ENCODE results near the gene BBOF1.
"Not testable (repeated sequence)": the region's sequence is repeated elsewhere in the genome, so short reads cannot be mapped to it uniquely, and the experiment has no call there.

Gene BBOF1

DNA sequence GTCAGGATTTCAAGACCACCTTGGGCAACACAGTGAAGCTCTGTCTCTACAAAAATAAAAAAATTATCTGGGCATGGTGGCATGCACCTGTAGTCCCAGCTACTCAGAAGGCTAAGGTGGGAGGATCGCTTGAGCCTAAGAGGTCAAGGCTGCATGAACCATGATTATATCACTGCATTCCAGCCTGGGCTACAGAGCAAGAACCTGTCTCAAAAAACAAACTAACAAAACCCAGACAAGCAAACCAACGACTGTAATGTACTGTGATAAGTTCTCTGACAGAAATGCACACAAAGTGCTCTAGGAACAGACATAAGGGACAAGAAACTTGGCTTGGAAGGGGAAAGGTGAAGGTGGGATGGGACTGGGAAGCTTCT is 22.4 kb upstream of the BBOF1 start:
- TF ChIP-seq, protein P1, sequence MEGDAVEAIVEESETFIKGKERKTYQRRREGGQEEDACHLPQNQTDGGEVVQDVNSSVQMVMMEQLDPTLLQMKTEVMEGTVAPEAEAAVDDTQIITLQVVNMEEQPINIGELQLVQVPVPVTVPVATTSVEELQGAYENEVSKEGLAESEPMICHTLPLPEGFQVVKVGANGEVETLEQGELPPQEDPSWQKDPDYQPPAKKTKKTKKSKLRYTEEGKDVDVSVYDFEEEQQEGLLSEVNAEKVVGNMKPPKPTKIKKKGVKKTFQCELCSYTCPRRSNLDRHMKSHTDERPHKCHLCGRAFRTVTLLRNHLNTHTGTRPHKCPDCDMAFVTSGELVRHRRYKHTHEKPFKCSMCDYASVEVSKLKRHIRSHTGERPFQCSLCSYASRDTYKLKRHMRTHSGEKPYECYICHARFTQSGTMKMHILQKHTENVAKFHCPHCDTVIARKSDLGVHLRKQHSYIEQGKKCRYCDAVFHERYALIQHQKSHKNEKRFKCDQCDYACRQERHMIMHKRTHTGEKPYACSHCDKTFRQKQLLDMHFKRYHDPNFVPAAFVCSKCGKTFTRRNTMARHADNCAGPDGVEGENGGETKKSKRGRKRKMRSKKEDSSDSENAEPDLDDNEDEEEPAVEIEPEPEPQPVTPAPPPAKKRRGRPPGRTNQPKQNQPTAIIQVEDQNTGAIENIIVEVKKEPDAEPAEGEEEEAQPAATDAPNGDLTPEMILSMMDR (IDR thresholded peaks at IDR 0.05; ENCODE audit: low read depth, low read length): no peak
- no peak for TF ChIP-seq EZH2phosphoT487 (IDR thresholded peaks at IDR 0.05; ENCODE audit: low read depth)
- Histone ChIP-seq H4K20me1 (ENCODE audit: insufficient read depth, low read length) (no peaks in the 10 kb centered on the region), H3K27me3 (ENCODE audit: low read depth, low read length) (no peaks in the 10 kb centered on the region), H3K4me2 (ENCODE audit: low read length) (no peak overlapping the region), H3K9me3 (ENCODE audit: insufficient read depth, low read length) (no peaks in the 10 kb centered on the region), H3K27ac (ENCODE audit: low read length) (no peak overlapping the region), H3K36me3 (replicated peaks; ENCODE audit: low read depth, low read length) (no peaks in the 10 kb centered on the region), H3K9ac (ENCODE audit: low read length) (no peak overlapping the region), H3K4me3 (ENCODE audit: low read length) (no peak overlapping the region), H3K79me2 (ENCODE audit: low read length) (no peaks in the 10 kb centered on the region), H2AFZ (ENCODE audit: low read depth, low read length) (no peak overlapping the region), H3K4me1 (ENCODE audit: low read length) (no peaks in the 10 kb centered on the region)

DNA sequence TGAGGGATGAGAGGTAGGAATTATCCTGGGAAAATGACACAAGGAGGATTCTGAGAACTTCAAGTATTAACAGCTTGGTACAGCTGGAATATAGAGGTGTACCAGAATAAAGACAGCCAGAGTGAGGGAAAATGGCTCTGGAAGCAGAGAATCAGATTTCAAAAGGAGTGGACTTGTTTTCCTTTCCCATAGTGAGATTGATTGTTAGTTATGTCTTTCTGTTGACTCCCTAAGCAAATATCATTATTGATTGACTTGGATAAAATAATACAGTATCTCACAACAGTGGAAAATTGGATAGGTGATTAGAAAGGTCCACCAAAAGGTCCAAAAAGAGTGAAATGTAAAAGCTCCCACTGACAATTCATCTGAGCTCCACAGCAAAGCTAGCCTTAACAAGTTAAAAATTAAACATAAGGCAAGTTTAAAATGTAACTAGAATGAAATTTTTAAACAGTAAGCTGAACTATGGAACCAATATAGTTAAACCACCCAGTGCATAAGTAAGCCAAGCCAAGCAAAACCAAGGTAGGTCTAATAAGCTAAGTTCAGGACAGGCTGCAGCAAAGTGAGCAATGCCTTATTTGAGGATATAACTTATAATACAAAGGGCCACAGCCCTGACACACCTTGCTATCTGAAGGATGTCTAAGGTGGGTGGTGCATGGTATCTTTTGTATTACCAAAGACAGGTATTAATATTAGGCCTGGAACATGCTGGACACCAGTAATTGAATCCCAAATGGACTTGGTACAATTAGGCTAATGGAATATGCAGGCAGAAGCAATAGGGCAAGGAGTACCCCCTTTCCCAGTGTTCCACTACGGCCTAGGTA is 21.8 kb upstream of the BBOF1 start:
- no peak overlapping the region for H3K4me2 ChIP-seq (ENCODE audit: low read length)
- no peak overlapping the region for H3K9ac ChIP-seq (ENCODE audit: low read length)
- H3K4me3 ChIP-seq (ENCODE audit: low read length): no peak overlapping the region
- H3K9me3 ChIP-seq (ENCODE audit: insufficient read depth, low read length): no peaks in the 10 kb centered on the region
- no peak for TF ChIP-seq EZH2phosphoT487 (IDR thresholded peaks at IDR 0.05; ENCODE audit: low read depth)
- TF ChIP-seq, protein P1 (IDR thresholded peaks at IDR 0.05; ENCODE audit: low read depth, low read length): no peak
- no peaks in the 10 kb centered on the region for H3K79me2 ChIP-seq (ENCODE audit: low read length)
- no peak overlapping the region for H3K27ac ChIP-seq (ENCODE audit: low read length)
- no peaks in the 10 kb centered on the region for H4K20me1 ChIP-seq (ENCODE audit: insufficient read depth, low read length)
- H3K36me3 ChIP-seq (replicated peaks; ENCODE audit: low read depth, low read length): no peaks in the 10 kb centered on the region
- H2AFZ ChIP-seq (ENCODE audit: low read depth, low read length): no peak overlapping the region
- H3K27me3 ChIP-seq (ENCODE audit: low read depth, low read length): no peaks in the 10 kb centered on the region
- no peaks in the 10 kb centered on the region for H3K4me1 ChIP-seq (ENCODE audit: low read length)

DNA sequence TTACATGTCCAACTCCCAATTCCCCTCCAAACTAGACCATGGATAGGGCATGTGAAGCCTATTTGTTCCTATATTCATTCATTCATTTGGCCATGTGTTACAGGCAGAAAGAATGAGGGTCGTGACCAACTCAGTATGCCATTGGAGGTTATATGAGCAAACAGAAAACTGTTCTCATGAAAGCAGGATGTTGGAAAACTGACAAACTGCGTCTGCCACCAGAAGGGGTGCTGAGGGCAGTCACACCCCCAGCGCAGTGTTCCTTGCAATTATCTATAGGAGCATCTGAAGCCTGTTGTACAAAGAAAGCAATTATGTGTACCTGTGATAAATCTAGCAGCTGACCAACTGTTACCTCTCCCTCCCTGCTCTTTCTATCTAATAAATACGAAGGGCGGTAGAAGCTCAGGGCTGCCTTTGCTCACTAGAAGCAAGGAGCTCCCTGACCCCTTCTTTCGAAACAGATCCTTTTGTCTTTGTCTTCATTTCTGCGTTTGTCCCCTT is 21.2 kb upstream of the BBOF1 start:
- no peaks in the 10 kb centered on the region for H3K79me2 ChIP-seq (ENCODE audit: low read length)
- TF ChIP-seq EZH2phosphoT487 (IDR thresholded peaks at IDR 0.05; ENCODE audit: low read depth): no peak
- TF ChIP-seq, protein P1 (IDR thresholded peaks at IDR 0.05; ENCODE audit: low read depth, low read length): no peak
- H3K4me3 ChIP-seq (ENCODE audit: low read length): no peak overlapping the region
- H4K20me1 ChIP-seq (ENCODE audit: insufficient read depth, low read length): no peaks in the 10 kb centered on the region
- no peak overlapping the region for H3K4me2 ChIP-seq (ENCODE audit: low read length)
- no peaks in the 10 kb centered on the region for H3K9me3 ChIP-seq (ENCODE audit: insufficient read depth, low read length)
- no peak overlapping the region for H2AFZ ChIP-seq (ENCODE audit: low read depth, low read length)
- H3K9ac ChIP-seq (ENCODE audit: low read length): no peak overlapping the region
- no peaks in the 10 kb centered on the region for H3K36me3 ChIP-seq (replicated peaks; ENCODE audit: low read depth, low read length)
- no peak overlapping the region for H3K27ac ChIP-seq (ENCODE audit: low read length)
- H3K4me1 ChIP-seq (ENCODE audit: low read length): no peaks in the 10 kb centered on the region
- no peaks in the 10 kb centered on the region for H3K27me3 ChIP-seq (ENCODE audit: low read depth, low read length)

DNA sequence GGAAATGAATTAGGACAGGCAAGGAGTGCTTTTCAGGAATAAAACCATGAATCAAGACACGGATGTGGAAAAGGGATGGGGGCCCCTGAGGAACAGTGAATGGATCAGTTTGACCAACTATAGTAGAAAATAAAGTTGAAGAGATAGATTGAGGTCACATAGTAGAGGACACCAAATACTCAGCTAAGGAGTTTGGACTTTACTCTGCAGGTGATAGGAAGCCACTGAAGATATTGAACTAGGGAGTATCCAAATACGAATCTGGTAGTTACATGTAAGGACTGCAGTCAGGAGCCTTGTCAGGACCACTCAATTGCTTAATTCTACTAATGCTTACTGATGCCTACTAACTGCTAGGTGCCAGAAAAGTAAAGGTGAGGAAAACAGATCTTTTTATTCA is 20.4 kb upstream of the BBOF1 start:
- Histone ChIP-seq H3K27ac (ENCODE audit: low read length) (no peak overlapping the region), H3K79me2 (ENCODE audit: low read length) (no peaks in the 10 kb centered on the region), H3K27me3 (ENCODE audit: low read depth, low read length) (no peaks in the 10 kb centered on the region), H3K36me3 (replicated peaks; ENCODE audit: low read depth, low read length) (no peaks in the 10 kb centered on the region), H3K9ac (ENCODE audit: low read length) (no peak overlapping the region), H3K4me3 (ENCODE audit: low read length) (no peak overlapping the region), H2AFZ (ENCODE audit: low read depth, low read length) (no peak overlapping the region), H3K4me1 (ENCODE audit: low read length) (no peaks in the 10 kb centered on the region), H3K4me2 (ENCODE audit: low read length) (no peak overlapping the region), H4K20me1 (ENCODE audit: insufficient read depth, low read length) (no peaks in the 10 kb centered on the region), H3K9me3 (ENCODE audit: insufficient read depth, low read length) (no peaks in the 10 kb centered on the region)
- TF ChIP-seq, protein P1 (IDR thresholded peaks at IDR 0.05; ENCODE audit: low read depth, low read length): no peak
- TF ChIP-seq EZH2phosphoT487 (IDR thresholded peaks at IDR 0.05; ENCODE audit: low read depth): no peak

DNA sequence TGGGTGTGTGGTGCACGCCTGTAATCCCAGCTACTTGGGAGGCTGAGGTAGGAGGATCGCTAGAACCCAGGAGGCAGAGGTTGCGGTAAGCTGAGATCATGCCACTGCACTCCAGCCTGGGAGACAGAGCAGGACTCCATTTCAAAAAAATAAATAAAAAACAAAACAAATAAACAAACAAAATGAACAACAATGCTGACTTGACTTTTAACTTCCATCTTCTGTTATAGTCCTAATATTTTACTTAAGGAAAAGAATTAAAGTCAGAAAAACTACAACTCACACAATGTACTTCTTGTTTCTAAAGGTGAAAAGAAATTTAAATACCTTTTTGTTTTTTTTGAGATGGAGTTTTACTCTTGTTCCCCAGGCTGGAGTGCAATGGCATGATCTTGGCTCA is 13.5 kb upstream of the BBOF1 start:
- H4K20me1 ChIP-seq (ENCODE audit: insufficient read depth, low read length); H3K27ac ChIP-seq (ENCODE audit: low read length); H3K4me2 ChIP-seq (ENCODE audit: low read length); H3K9ac ChIP-seq (ENCODE audit: low read length); H2AFZ ChIP-seq (ENCODE audit: low read depth, low read length); H3K9me3 ChIP-seq (ENCODE audit: insufficient read depth, low read length); H3K27me3 ChIP-seq (ENCODE audit: low read depth, low read length); H3K4me3 ChIP-seq (ENCODE audit: low read length); H3K79me2 ChIP-seq (ENCODE audit: low read length); H3K4me1 ChIP-seq (ENCODE audit: low read length); H3K36me3 ChIP-seq (replicated peaks; ENCODE audit: low read depth, low read length): not testable (repeated sequence)
